HG02870 (cell line): ENCODE results near the gene STK35.
"Not testable (repeated sequence)": the region's sequence is repeated elsewhere in the genome, so short reads cannot be mapped to it uniquely, and the experiment has no call there.

Experiments
- ATAC-seq: cut with Tn5 transposase; IDR thresholded peaks from one replicate; pipeline ENCODE4 v1.9.1; 2021; ENCODE audit warnings: mild to moderate bottlenecking, moderate library complexity; ENCODE audit not compliant: unreplicated experiment

The STK35 gene

GRCh38 chr20:2179233-2179580, 77.6 kb downstream of the STK35 start:
- no peak for ATAC-seq

- ATAC-seq = no peak
Measured at GRCh38 chr20:2179949-2180348, 78.3 kb downstream of the STK35 start.

GRCh38 chr20:2183381-2183780, 81.8 kb downstream of the STK35 start:
- ATAC-seq = no peak

DNA sequence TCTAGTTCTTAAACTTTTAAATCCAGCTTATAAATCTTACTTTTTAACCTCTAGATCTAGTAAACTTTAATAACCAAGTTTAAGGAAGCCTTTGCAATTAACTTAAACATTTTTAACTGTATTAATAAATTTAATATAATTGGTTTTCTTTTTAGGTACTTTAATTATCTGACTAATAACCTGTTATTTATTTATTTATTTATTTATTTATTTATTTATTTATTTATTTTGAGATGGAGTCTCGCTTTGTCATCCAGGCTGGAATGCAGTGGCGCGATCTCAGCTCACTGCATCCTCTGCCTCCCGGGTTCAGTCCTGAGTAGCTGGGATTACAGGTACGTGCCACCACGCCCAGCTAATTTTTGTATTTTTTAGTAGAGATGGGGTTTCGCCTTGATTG, 83.3 kb downstream of the STK35 start:
- not testable (repeated sequence) for ATAC-seq

DNA sequence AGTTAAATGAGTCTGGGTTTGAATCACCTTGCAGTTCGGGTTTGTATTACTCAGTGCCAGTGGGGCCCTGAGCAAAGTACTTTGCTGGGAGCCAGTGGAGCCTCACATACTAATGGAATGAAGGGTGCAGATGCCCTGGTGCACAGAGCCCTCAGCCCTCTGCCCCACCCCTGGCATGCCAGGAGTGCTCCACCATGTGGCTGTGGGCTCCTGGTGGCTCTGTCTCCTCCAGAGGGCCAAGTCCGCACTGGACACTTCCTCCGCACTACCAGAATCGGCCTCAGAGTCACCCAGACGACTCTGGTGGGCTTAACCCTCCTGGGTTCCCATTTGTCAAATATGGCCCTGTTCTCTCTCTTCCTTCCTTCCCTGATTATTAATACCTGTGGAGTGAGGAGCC, 94.0 kb downstream of the STK35 start:
- no peak for ATAC-seq

GRCh38 chr20:2197166-2197565, 95.5 kb downstream of the STK35 start:
- ATAC-seq = no peak
